SK-N-SH (cell line): ENCODE data around the gene CACNA1G. TPM values are rescaled to one million over a fixed set of nuclear protein-coding genes. Genes with fewer than 3 reads are reported as not detected.
A peak's percentile ranks its signal among the peaks of the same experiment; 100 is the strongest.

Source experiments
- CTCF ChIA-PET: fragments of 300-600, 350-600 bp; formaldehyde crosslinking; extraction: SDS; loops from one replicate; lab custom pipeline; 2021; lab: Yijun Ruan, JAX
- POLR2A ChIA-PET: fragments of 350-600 bp; sonication (Branson Sonifier 250); formaldehyde crosslinking; extraction: SDS; loops from one replicate; lab custom pipeline; 2020; ENCODE audit warnings: antibody characterized with exemption, inconsistent platforms; lab: Yijun Ruan, JAX
- DNase-seq: peaks from one replicate; pipeline ENCODE4 v3.0.0; 2012
- H2AFZ ChIP-seq: fragments of 200-600 bp; sonication (generic); 2 replicates; pipeline ENCODE4 v1.8.1; 2016; ENCODE audit warnings: antibody characterized with exemption, mild to moderate bottlenecking, low read depth
- H3F3A ChIP-seq: fragments of 200-600 bp; sonication (generic); replicated peaks from 2 replicates; pipeline ENCODE3; 2016; ENCODE audit warnings: antibody characterized with exemption, mild to moderate bottlenecking; ENCODE audit not compliant: insufficient read depth
- H3K27ac ChIP-seq, 2 experiments: fragments of 200-500 bp in 1 of 2; fragments of 200-600 bp in 1 of 2; sonication (Bioruptor generic) in 1 of 2; sonication (generic), shearing (Covaris generic) in 1 of 2; 2 replicates each; pipeline versions ENCODE4 v1.5.1 to v1.6.1; 2014 to 2016; ENCODE audit warnings: low read depth in 2 of 2, inconsistent platforms in 1 of 2, low read length in 1 of 2, mild to moderate bottlenecking in 1 of 2, mixed read lengths in 1 of 2
- H3K27me3 ChIP-seq: fragments of 200-600 bp; sonication (generic), shearing (Covaris generic); 2 replicates; pipeline ENCODE4 v1.6.1; 2016; ENCODE audit warnings: mixed run types; ENCODE audit not compliant: insufficient read depth
- H3K36me3 ChIP-seq, 2 experiments: fragments of 200-500 bp in 1 of 2; fragments of 200-600 bp in 1 of 2; sonication (Bioruptor generic) in 1 of 2; sonication (generic) in 1 of 2; replicated peaks in 1 of 2; 2 replicates each; pipeline versions ENCODE3 to v1.5.1; 2014 to 2016; ENCODE audit warnings: low read length in 1 of 2, mild to moderate bottlenecking in 1 of 2; ENCODE audit not compliant: insufficient read depth in 2 of 2, control insufficient read depth in 1 of 2
- H3K4me1 ChIP-seq, 2 experiments: fragments of 200-500 bp in 1 of 2; fragments of 200-600 bp in 1 of 2; sonication (Bioruptor generic) in 1 of 2; sonication (generic), shearing (Covaris generic) in 1 of 2; 2 replicates each; pipeline versions ENCODE4 v1.5.1 to v1.6.1; 2014 to 2016; ENCODE audit warnings: low read depth in 1 of 2, low read length in 1 of 2, mixed run types in 1 of 2; ENCODE audit not compliant: insufficient read depth in 2 of 2, control insufficient read depth in 1 of 2
- H3K4me2 ChIP-seq: fragments of 200-600 bp; sonication (generic), shearing (Covaris generic); 2 replicates; pipeline ENCODE4 v1.6.1; 2017; ENCODE audit warnings: mixed run types
- H3K4me3 ChIP-seq, 2 experiments: fragments of 200-500 bp in 1 of 2; fragments of 200-600 bp in 1 of 2; sonication (Bioruptor generic) in 1 of 2; sonication (generic), shearing (Covaris generic) in 1 of 2; 2 replicates each; pipeline versions ENCODE4 v1.5.1 to v1.8.1; 2014 to 2016; ENCODE audit warnings: low read depth in 2 of 2, inconsistent platforms in 1 of 2, low read length in 1 of 2, mild to moderate bottlenecking in 1 of 2, mixed read lengths in 1 of 2, moderate library complexity in 1 of 2
- H3K79me2 ChIP-seq: fragments of 200-600 bp; sonication (generic); 2 replicates; pipeline ENCODE4 v1.8.1; 2017; ENCODE audit warnings: mild to moderate bottlenecking; ENCODE audit not compliant: insufficient read depth
- H3K9ac ChIP-seq: fragments of 200-600 bp; sonication (generic); 2 replicates; pipeline ENCODE4 v1.6.1; 2017; ENCODE audit warnings: mixed run types
- H3K9me2 ChIP-seq: fragments of 200-600 bp; sonication (generic); 2 replicates; pipeline ENCODE4 v1.6.1; 2017; ENCODE audit warnings: mixed run types
- H3K9me3 ChIP-seq: fragments of 200-600 bp; sonication (generic); 2 replicates; pipeline ENCODE4 v1.6.1; 2017; ENCODE audit warnings: mixed run types, mild to moderate bottlenecking, moderate library complexity
- H4K20me1 ChIP-seq: fragments of 200-600 bp; sonication (generic); 2 replicates; pipeline ENCODE4 v1.6.1; 2017; ENCODE audit warnings: mild to moderate bottlenecking, mixed run types; ENCODE audit not compliant: insufficient read depth
- CHD2 ChIP-seq: fragments of 150-350 bp; IDR thresholded peaks from 2 replicates; pipeline ENCODE4 v1.6.1; 2018; ENCODE audit warnings: low read length; ENCODE audit not compliant: partially characterized antibody
- CTCF ChIP-seq: fragments of 200-600 bp; sonication (generic); IDR thresholded peaks from 2 replicates; pipeline ENCODE4 v1.6.1; 2017; ENCODE audit warnings: antibody characterized with exemption, mild to moderate bottlenecking, moderate library complexity
- ELF1 ChIP-seq: IDR thresholded peaks from 2 replicates; pipeline ENCODE4 v1.4.0; 2012
- EP300 ChIP-seq, 2 experiments: IDR thresholded peaks; 2 replicates each; pipeline versions ENCODE4 v1.4.0 to v1.6.1; 2012; ENCODE audit warnings: borderline replicate concordance in 1 of 2, low read depth in 1 of 2, low read length in 1 of 2
- EZH2phosphoT487 ChIP-seq: fragments of 200-600 bp; sonication (generic); IDR thresholded peaks from 2 replicates; pipeline ENCODE4 v1.6.1; 2017; ENCODE audit warnings: low read depth, mixed run types, mild to moderate bottlenecking, antibody characterized with exemption, moderate library complexity, borderline replicate concordance
- FOSL2 ChIP-seq: IDR thresholded peaks from 2 replicates; pipeline ENCODE4 v1.4.0; 2012; ENCODE audit warnings: low read depth, mild to moderate bottlenecking, moderate library complexity, borderline replicate concordance
- FOXM1 ChIP-seq: IDR thresholded peaks from 2 replicates; pipeline ENCODE4 v1.4.0; 2012; ENCODE audit warnings: low read depth, mild to moderate bottlenecking
- GABPA ChIP-seq: IDR thresholded peaks from 2 replicates; pipeline ENCODE4 v1.4.0; 2012; ENCODE audit warnings: low read depth, mild to moderate bottlenecking
- GATA2 ChIP-seq: sonication (generic); formaldehyde crosslinking; IDR thresholded peaks from 2 replicates; pipeline ENCODE4 v1.5.0; 2020; ENCODE audit warnings: mild to moderate bottlenecking, missing genetic modification reagents
- MEF2A ChIP-seq: IDR thresholded peaks from 2 replicates; pipeline ENCODE4 v1.4.0; 2012; ENCODE audit warnings: low read depth, borderline replicate concordance
- MXI1 ChIP-seq: IDR thresholded peaks from 2 replicates; pipeline ENCODE4 v1.6.1; 2012; ENCODE audit warnings: mild to moderate bottlenecking, low read depth, low read length, improper control_type of control experiment
- NFIC ChIP-seq: IDR thresholded peaks from 2 replicates; pipeline ENCODE4 v1.4.0; 2012; ENCODE audit warnings: borderline replicate concordance
- NRF1 ChIP-seq: IDR thresholded peaks from 2 replicates; pipeline ENCODE4 v1.6.1; 2012; ENCODE audit warnings: low read depth, mild to moderate bottlenecking, low read length
- PBX3 ChIP-seq: IDR thresholded peaks from 2 replicates; pipeline ENCODE4; 2012
- RAD21 ChIP-seq: IDR thresholded peaks from 2 replicates; pipeline ENCODE4 v1.6.1; 2012; ENCODE audit warnings: mild to moderate bottlenecking, low read length
- REST ChIP-seq: IDR thresholded peaks from 2 replicates; pipeline ENCODE4 v1.6.1; 2012; ENCODE audit warnings: mild to moderate bottlenecking, low read depth, low read length, moderate library complexity
- RFX5 ChIP-seq: IDR thresholded peaks from 2 replicates; pipeline ENCODE4 v1.6.1; 2012; ENCODE audit warnings: mild to moderate bottlenecking, improper control_type of control experiment, low read length
- RXRA ChIP-seq: IDR thresholded peaks from 2 replicates; pipeline ENCODE4 v1.4.0; 2012; ENCODE audit warnings: low read depth, mild to moderate bottlenecking, borderline replicate concordance
- SIN3A ChIP-seq: IDR thresholded peaks from 2 replicates; pipeline ENCODE4 v1.6.1; 2012; ENCODE audit warnings: low read depth, mild to moderate bottlenecking, low read length, moderate library complexity, borderline replicate concordance
- SMC3 ChIP-seq: IDR thresholded peaks from 2 replicates; pipeline ENCODE4 v1.6.1; 2012; ENCODE audit warnings: low read depth, low read length, improper control_type of control experiment
- TAF1 ChIP-seq: IDR thresholded peaks from 2 replicates; pipeline ENCODE4 v1.6.1; 2012; ENCODE audit warnings: low read depth, mild to moderate bottlenecking, low read length, moderate library complexity, borderline replicate concordance
- TCF12 ChIP-seq: IDR thresholded peaks from 2 replicates; pipeline ENCODE4 v1.4.0; 2012
- TEAD4 ChIP-seq: IDR thresholded peaks from 2 replicates; pipeline ENCODE4 v1.4.0; 2012; ENCODE audit warnings: mild to moderate bottlenecking, borderline replicate concordance; ENCODE audit not compliant: insufficient read depth
- YY1 ChIP-seq: IDR thresholded peaks from 2 replicates; pipeline ENCODE4 v1.4.0; 2012; ENCODE audit warnings: low read depth, mild to moderate bottlenecking
- ZBTB33 ChIP-seq: IDR thresholded peaks from 2 replicates; pipeline ENCODE4 v1.4.0; 2012; ENCODE audit warnings: low read depth, borderline replicate concordance
- WGBS: methylation state at CpG from one replicate; pipeline ENCODE4 v1.1.6; 2017; ENCODE audit warnings: low lambda C conversion rate; 5-methylcytosine and 5-hydroxymethylcytosine counted together
- polyA plus RNA-seq, 3 experiments: library from polyadenylated mRNA; depleted of rRNA; stranded (reverse); fragments of >200 nt; gene quantifications; 2 replicates each; pipeline ENCODE4 v1.2.3, GENCODE V29; 2012

Gene CACNA1G
- polyA plus RNA-seq, 1 of the 3 experiments (the other 2 are of a cell fraction): 0.21 TPM

- peak overlapping the region; percentile 63; the same call in 1 of the 2 replicates for H3K9ac ChIP-seq
- 2% methylated on average over 9 of the region's 9 CpGs for WGBS
- TF ChIP-seq ELF1: peak; percentile 63
- peak; percentile 92 for TF ChIP-seq FOSL2
- TF ChIP-seq GABPA: no peak
- TF ChIP-seq SMC3: no peak
- peak; percentile 89 for TF ChIP-seq TCF12
- no peak for TF ChIP-seq RFX5
- TF ChIP-seq CTCF: no peak
- no peak for TF ChIP-seq MEF2A
- no peak for TF ChIP-seq EZH2phosphoT487
- TF ChIP-seq FOXM1: peak; percentile 63
- no peak for TF ChIP-seq GATA2 (CRISPR knock-in tag)
- peak; percentile 91; the same call in 1 of the 2 replicates for TF ChIP-seq RXRA
- peak; percentile 72 for TF ChIP-seq YY1
- peak; percentile 69 for TF ChIP-seq PBX3
- TF ChIP-seq NFIC: peak; percentile 100
- peak; percentile 97 for TF ChIP-seq TEAD4
- TF ChIP-seq NRF1: no peak
- TF ChIP-seq SIN3A: peak; percentile 92; the same call in 1 of the 2 replicates
- no peak; the same call in 1 of the 2 replicates for TF ChIP-seq TAF1
- TF ChIP-seq REST: peak; percentile 59; the same call in 1 of the 2 replicates
- TF ChIP-seq EP300 (IDR thresholded peaks at IDR 0.05; ENCODE audit: borderline replicate concordance in 1 of 2, low read depth in 1 of 2, low read length in 1 of 2): peak; percentile 65 to 94
- TF ChIP-seq CHD2: no peak
- no peak for TF ChIP-seq MXI1
- peak; percentile 70 for TF ChIP-seq ZBTB33
- TF ChIP-seq RAD21: peak; percentile 12; the same call in 1 of the 2 replicates
Measured at GRCh38 chr17:50638966-50639713, 78.6 kb downstream of the CACNA1G start.

More at GRCh38 chr17:50638966-50639713, 78.6 kb downstream of the CACNA1G start:
- H3K4me3 ChIP-seq: peak overlapping the region; percentile 4 to 43; a peak in 3 of 4 replicates
- ChIA-PET CTCF (interaction anchor here (0.7 to 21.7 kb wide), 18 partner anchors 12 to 297 kb away, joined by 3 to 799 read pairs (median 4); partner anchors contain the start of gene SPATA20), POLR2A (interaction anchor here (0.7 to 1.6 kb wide), 5 partner anchors 68 to 851 kb away, joined by 3 to 5 read pairs (median 3); partner anchors contain the start of genes KAT7 and TOB1)
- no peak overlapping the region for H2AFZ ChIP-seq
- H3K36me3 ChIP-seq: peaks cover 0 to 8% of the 10 kb centered on the region in 2 experiments
- H3K27ac ChIP-seq: peak overlapping the region; percentile 88 to 97
- DNase-seq: peak; percentile 81
- no peaks in the 10 kb centered on the region; the same call in 1 of the 2 replicates for H4K20me1 ChIP-seq
- peaks cover 81% of the 10 kb centered on the region for H3K79me2 ChIP-seq
- H3K27me3 ChIP-seq: no peaks in the 10 kb centered on the region
- no peaks in the 10 kb centered on the region for H3K9me2 ChIP-seq
- peak overlapping the region; percentile 94 for H3K4me2 ChIP-seq
- H3K4me1 ChIP-seq: peaks cover 41 to 60% of the 10 kb centered on the region in 2 experiments; a peak in 3 of 4 replicates
- no peaks in the 10 kb centered on the region for H3K9me3 ChIP-seq
- H3F3A ChIP-seq: peaks cover 38% of the 10 kb centered on the region
